ENCODE measurements around the gene POC1A. TPM values are rescaled to one million over a fixed set of nuclear protein-coding genes. Genes with fewer than 3 reads are reported as not detected.

Gene POC1A
- polyA plus RNA-seq, 1 of the 3 experiments (the other 2 are of a cell fraction): 11.7 TPM

DNA sequence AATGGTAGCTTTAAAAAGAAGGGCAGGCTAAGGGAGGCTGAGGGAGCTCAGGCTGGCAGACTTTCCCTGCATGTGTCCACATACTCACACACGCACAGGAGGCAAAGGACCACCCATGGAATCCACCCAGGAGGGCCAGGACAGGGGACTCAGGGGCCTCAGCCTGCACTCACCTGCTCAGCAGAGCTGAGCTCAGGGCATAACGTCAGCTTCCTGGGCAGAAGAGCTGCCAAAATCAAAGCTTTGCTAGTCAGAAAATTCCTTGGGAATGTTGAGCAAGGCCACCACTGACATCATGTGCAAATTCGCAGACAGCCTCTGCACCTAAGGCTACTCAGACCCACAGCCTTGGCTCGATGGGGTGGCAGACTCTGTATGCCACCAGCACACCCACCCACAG is 27.3 kb upstream of the POC1A start:
- POLR2A ChIA-PET: no interaction called here
- no peak for DNase-seq

More for the DNA sequence above, 27.3 kb upstream of the POC1A start:
- Histone ChIP-seq H3K79me2 (ENCODE audit: insufficient read depth) (no peaks in the 10 kb centered on the region), H3K4me1 (ENCODE audit: control insufficient read depth in 1 of 2, insufficient read depth in 2 of 2, low read depth in 1 of 2, low read length in 1 of 2) (peaks cover 0 to 10% of the 10 kb centered on the region in 2 experiments; a peak in 1 of 4 replicates), H3K4me3 (ENCODE audit: low read depth in 2 of 2, low read length in 1 of 2) (no peak overlapping the region), H3F3A (replicated peaks; ENCODE audit: insufficient read depth) (no peaks in the 10 kb centered on the region), H3K9me3 (no peaks in the 10 kb centered on the region), H3K9me2 (no peaks in the 10 kb centered on the region), H3K27me3 (ENCODE audit: insufficient read depth) (no peaks in the 10 kb centered on the region), H3K4me2 (no peak overlapping the region), H3K36me3 (replicated peaks in 1 of 2; ENCODE audit: control insufficient read depth in 1 of 2, insufficient read depth in 2 of 2, low read length in 1 of 2) (no peaks in the 10 kb centered on the region), H3K27ac (ENCODE audit: low read depth in 2 of 2, low read length in 1 of 2) (no peak overlapping the region), H4K20me1 (ENCODE audit: insufficient read depth) (no peaks in the 10 kb centered on the region), H2AFZ (ENCODE audit: low read depth) (no peak overlapping the region), H3K9ac (no peak overlapping the region)
- TF ChIP-seq FOXJ3 (CRISPR knock-in tag; IDR thresholded peaks at IDR 0.05): no peak
- TF ChIP-seq IRF3 (IDR thresholded peaks at IDR 0.05; ENCODE audit: low read depth, low read length): no peak
- TF ChIP-seq USF2 (IDR thresholded peaks at IDR 0.05; ENCODE audit: borderline replicate concordance, low read depth, low read length): no peak
- no peak for TF ChIP-seq TCF12 (IDR thresholded peaks at IDR 0.05)
- TF ChIP-seq NRF1 (IDR thresholded peaks at IDR 0.05; ENCODE audit: low read depth, low read length): no peak
- TF ChIP-seq EP300 (IDR thresholded peaks at IDR 0.05; ENCODE audit: borderline replicate concordance in 1 of 2, low read depth in 1 of 2, low read length in 1 of 2): no peak
- TF ChIP-seq RAD21 (IDR thresholded peaks at IDR 0.05; ENCODE audit: low read length): no peak
- no peak for TF ChIP-seq MAX (IDR thresholded peaks at IDR 0.05; ENCODE audit: low read depth)
- no peak for TF ChIP-seq MXI1 (IDR thresholded peaks at IDR 0.05; ENCODE audit: low read depth, low read length)
- no peak for TF ChIP-seq RFX5 (IDR thresholded peaks at IDR 0.05; ENCODE audit: low read length)
- TF ChIP-seq RCOR1 (IDR thresholded peaks at IDR 0.05; ENCODE audit: low read length): no peak
- no peak for TF ChIP-seq ZBTB33 (IDR thresholded peaks at IDR 0.05; ENCODE audit: borderline replicate concordance, low read depth)
- no peak for TF ChIP-seq SIN3A (IDR thresholded peaks at IDR 0.05; ENCODE audit: borderline replicate concordance, low read depth, low read length)
- no peak for TF ChIP-seq RXRA (IDR thresholded peaks at IDR 0.05; ENCODE audit: borderline replicate concordance, low read depth)
- no peak for TF ChIP-seq FOXM1 (IDR thresholded peaks at IDR 0.05; ENCODE audit: low read depth)
- TF ChIP-seq GATA2 (CRISPR knock-in tag; IDR thresholded peaks at IDR 0.05): no peak
- 63% methylated on average over 2 of the region's 4 CpGs for WGBS (ENCODE audit: low lambda C conversion rate)
- CTCF ChIA-PET: interaction anchor here (0.7 to 1.5 kb wide), 2 partner anchors 158 to 181 kb away, joined by 3 to 5 read pairs; no protein-coding TSS in a partner anchor
